Heart left ventricle (tissue), 13 donors: ENCODE measurements around the gene IRS1.

Experiments
- POLR2A ChIP-seq, 2 donors: fragments of 450-650 bp; IDR thresholded peaks; one replicate each; pipeline ENCODE4 v1.6.1; 2017; ENCODE audit warnings: antibody characterized with exemption in 2 of 2, mild to moderate bottlenecking in 2 of 2, moderate library complexity in 2 of 2
- TF ChIP-seq, protein P1 (sequence below), 12 donors: fragments of 200-600 bp; sonication (generic) in 4 of 12; IDR thresholded peaks; one replicate each; pipeline versions ENCODE4 v1.5.0 to v1.8.0; 2018 to 2022; ENCODE audit warnings: antibody characterized with exemption in 12 of 12, mild to moderate bottlenecking in 5 of 12
- donor health status: ischemic (EF 13 %, LVEDD 7.1; RV severe dilation, severe dysfunction).
- donor health status: DM: no; HTN: yes; CAD: no.
- donor health status: DM: no; HTN: no; CAD: no.
- donor health status: ischemic (EF 25% LVEDD 6.9; RV normal size, moderate dysfunction).
- donor health status: ischemic (EF 25% LVEDD 5.7; RV mildly dilated, moderate dysfunction).
- donor health status: ischemic (EF 35%, LVEDD 5.7; RV mildly dilated, moderate dysfunction).
- donor health status: nonischemic (EF 11% LVEDD 7.7; RV severe dilation, severe dysfunction).
- donor health status: DM: yes; HTN: yes; CAD: no.
- donor health status: PGD.
- donor health status: ischemic (EF 29% LVEDD 5.4; RV normal size, mild dysfunction).
- donor health status: nonischemic (EF 23%, LVEDD 6.1; RV moderate dilation, normal function).

- TF ChIP-seq, protein P1, sequence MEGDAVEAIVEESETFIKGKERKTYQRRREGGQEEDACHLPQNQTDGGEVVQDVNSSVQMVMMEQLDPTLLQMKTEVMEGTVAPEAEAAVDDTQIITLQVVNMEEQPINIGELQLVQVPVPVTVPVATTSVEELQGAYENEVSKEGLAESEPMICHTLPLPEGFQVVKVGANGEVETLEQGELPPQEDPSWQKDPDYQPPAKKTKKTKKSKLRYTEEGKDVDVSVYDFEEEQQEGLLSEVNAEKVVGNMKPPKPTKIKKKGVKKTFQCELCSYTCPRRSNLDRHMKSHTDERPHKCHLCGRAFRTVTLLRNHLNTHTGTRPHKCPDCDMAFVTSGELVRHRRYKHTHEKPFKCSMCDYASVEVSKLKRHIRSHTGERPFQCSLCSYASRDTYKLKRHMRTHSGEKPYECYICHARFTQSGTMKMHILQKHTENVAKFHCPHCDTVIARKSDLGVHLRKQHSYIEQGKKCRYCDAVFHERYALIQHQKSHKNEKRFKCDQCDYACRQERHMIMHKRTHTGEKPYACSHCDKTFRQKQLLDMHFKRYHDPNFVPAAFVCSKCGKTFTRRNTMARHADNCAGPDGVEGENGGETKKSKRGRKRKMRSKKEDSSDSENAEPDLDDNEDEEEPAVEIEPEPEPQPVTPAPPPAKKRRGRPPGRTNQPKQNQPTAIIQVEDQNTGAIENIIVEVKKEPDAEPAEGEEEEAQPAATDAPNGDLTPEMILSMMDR (IDR thresholded peaks at IDR 0.05) = peak in 4 of 12 donors; percentile 8 to 32 (median 20)
- TF ChIP-seq POLR2A (IDR thresholded peaks at IDR 0.05) = peak in 1 of 2 donors; percentile 27
Measured at GRCh38 chr2:226795281-226796011, 4.2 kb downstream of the IRS1 start.
